Gastrocnemius medialis (tissue), 4 donors: Measurements from ENCODE around the gene MAP3K5.

ENCODE experiments used
- POLR2A ChIP-seq, 2 donors: fragments of 450-650 bp; IDR thresholded peaks; one replicate each; pipeline ENCODE4 v1.6.1; 2017; ENCODE audit warnings: antibody characterized with exemption in 2 of 2, mild to moderate bottlenecking in 2 of 2, moderate library complexity in 2 of 2
- TF ChIP-seq, protein P1 (sequence below), 5 experiments: fragments of 450-650 bp in 3 of 5; fragments of 200-600 bp in 2 of 5; sonication (generic) in 2 of 5; IDR thresholded peaks in 4 of 5; conservative IDR thresholded peaks in 1 of 5; 1 replicate in 4 of 5; 2 replicates in 1 of 5; pipeline ENCODE4 v1.5.1; 2016 to 2019; ENCODE audit warnings: antibody characterized with exemption in 5 of 5, mild to moderate bottlenecking in 3 of 5, moderate library complexity in 3 of 5

GRCh38 chr6:136773473-136773796 is 18.8 kb downstream of the MAP3K5 start:
- TF ChIP-seq POLR2A (IDR thresholded peaks at IDR 0.05), result no peak
- TF ChIP-seq, protein P1, sequence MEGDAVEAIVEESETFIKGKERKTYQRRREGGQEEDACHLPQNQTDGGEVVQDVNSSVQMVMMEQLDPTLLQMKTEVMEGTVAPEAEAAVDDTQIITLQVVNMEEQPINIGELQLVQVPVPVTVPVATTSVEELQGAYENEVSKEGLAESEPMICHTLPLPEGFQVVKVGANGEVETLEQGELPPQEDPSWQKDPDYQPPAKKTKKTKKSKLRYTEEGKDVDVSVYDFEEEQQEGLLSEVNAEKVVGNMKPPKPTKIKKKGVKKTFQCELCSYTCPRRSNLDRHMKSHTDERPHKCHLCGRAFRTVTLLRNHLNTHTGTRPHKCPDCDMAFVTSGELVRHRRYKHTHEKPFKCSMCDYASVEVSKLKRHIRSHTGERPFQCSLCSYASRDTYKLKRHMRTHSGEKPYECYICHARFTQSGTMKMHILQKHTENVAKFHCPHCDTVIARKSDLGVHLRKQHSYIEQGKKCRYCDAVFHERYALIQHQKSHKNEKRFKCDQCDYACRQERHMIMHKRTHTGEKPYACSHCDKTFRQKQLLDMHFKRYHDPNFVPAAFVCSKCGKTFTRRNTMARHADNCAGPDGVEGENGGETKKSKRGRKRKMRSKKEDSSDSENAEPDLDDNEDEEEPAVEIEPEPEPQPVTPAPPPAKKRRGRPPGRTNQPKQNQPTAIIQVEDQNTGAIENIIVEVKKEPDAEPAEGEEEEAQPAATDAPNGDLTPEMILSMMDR (IDR thresholded peaks at IDR 0.05 in 4 of 5, conservative IDR thresholded peaks at IDR 0.05 in 1 of 5), result no peak
